Measurements from ENCODE around the gene CXorf58. TPM values are rescaled to one million over a fixed set of nuclear protein-coding genes. Genes with fewer than 3 reads are reported as not detected.
"Not testable (repeated sequence)": the region's sequence is repeated elsewhere in the genome, so short reads cannot be mapped to it uniquely, and the experiment has no call there.

The CXorf58 gene
- total and polyA plus RNA-seq, 8 donors = 0.07 to 0.40 (median 0.16) TPM; not detected in 1

GRCh38 chrX:23890933-23891332 lies 16.9 kb upstream of the CXorf58 start:
- DNase-seq = no peak
- intact Hi-C loops (cut with DNase I) = no loop called here
- Histone ChIP-seq H3K27me3 (no peaks in the 10 kb centered on the region), H3K27ac (no peak overlapping the region), H3K4me3 (no peak overlapping the region), H3K4me1 (peaks cover 0 to 4% (median 0%) of the 10 kb centered on the region in 3 donors), H3K9me3 (no peaks in the 10 kb centered on the region), H3K36me3 (no peaks in the 10 kb centered on the region)
- no peak for FAIRE-seq
- no peak for TF ChIP-seq CTCF (IDR thresholded peaks at IDR 0.05)
- ATAC-seq = no peak
- 93 to 99% methylated on average over 4 of the region's 4 CpGs for WGBS, 2 donors

- H3K27me3 ChIP-seq; H3K36me3 ChIP-seq; H3K27ac ChIP-seq; H3K4me3 ChIP-seq; DNase-seq; ATAC-seq; H3K4me1 ChIP-seq; intact Hi-C loops (cut with DNase I); H3K9me3 ChIP-seq; FAIRE-seq: not testable (repeated sequence)
- WGBS, 2 donors = 72 to 77% methylated on average over 6 of the region's 6 CpGs
Observed at GRCh38 chrX:23894993-23895392, 12.8 kb upstream of the CXorf58 start.

- H3K36me3 ChIP-seq; H3K9me3 ChIP-seq; H3K4me1 ChIP-seq; FAIRE-seq; H3K4me3 ChIP-seq; ATAC-seq; intact Hi-C loops (cut with DNase I); DNase-seq; H3K27me3 ChIP-seq: not testable (repeated sequence)
- H3K27ac ChIP-seq = peak overlapping the region in 1 of 4 donors; percentile 22
- 59 to 65% methylated on average over 4 of the region's 4 CpGs for WGBS, 2 donors
Observed at GRCh38 chrX:23896539-23896938, 11.3 kb upstream of the CXorf58 start.

GRCh38 chrX:23896981-23897380 lies 10.8 kb upstream of the CXorf58 start:
- H3K27me3 ChIP-seq = no peaks in the 10 kb centered on the region
- H3K36me3 ChIP-seq = no peaks in the 10 kb centered on the region
- no peak for TF ChIP-seq CTCF (IDR thresholded peaks at IDR 0.05)
- ATAC-seq = no peak
- FAIRE-seq = no peak
- no peak overlapping the region for H3K4me3 ChIP-seq
- intact Hi-C loops (cut with DNase I) = no loop called here
- WGBS, 2 donors = 67 to 75% methylated on average over 2 of the region's 2 CpGs
- peak overlapping the region in 2 of 4 donors; percentile 22 to 32 for H3K27ac ChIP-seq
- peaks cover 0 to 4% (median 0%) of the 10 kb centered on the region in 3 donors for H3K4me1 ChIP-seq
- H3K9me3 ChIP-seq = no peaks in the 10 kb centered on the region
- DNase-seq = no peak

- Histone ChIP-seq H3K4me3 (no peak overlapping the region), H3K36me3 (no peaks in the 10 kb centered on the region), H3K27me3 (no peaks in the 10 kb centered on the region), H3K4me1 (peaks cover 0 to 4% (median 0%) of the 10 kb centered on the region in 3 donors), H3K9me3 (no peaks in the 10 kb centered on the region), H3K27ac (no peak overlapping the region)
- FAIRE-seq = no peak
- intact Hi-C loops (cut with DNase I) = no loop called here
- no peak for ATAC-seq
- TF ChIP-seq CTCF (IDR thresholded peaks at IDR 0.05) = no peak
- 52 to 64% methylated on average over 3 of the region's 3 CpGs for WGBS, 2 donors
- DNase-seq = no peak
Observed at GRCh38 chrX:23898412-23898959, 9.3 kb upstream of the CXorf58 start.

GRCh38 chrX:23900220-23900797 lies 7.5 kb upstream of the CXorf58 start:
- Histone ChIP-seq H3K4me1 (peaks cover 0 to 4% (median 0%) of the 10 kb centered on the region in 3 donors), H3K4me3 (no peak overlapping the region), H3K27ac (no peak overlapping the region), H3K27me3 (no peaks in the 10 kb centered on the region), H3K9me3 (no peaks in the 10 kb centered on the region), H3K36me3 (no peaks in the 10 kb centered on the region)
- 70 to 74% methylated on average over 12 of the region's 12 CpGs for WGBS, 2 donors
- FAIRE-seq (no peak), DNase-seq (no peak), ATAC-seq (no peak)
- no peak for TF ChIP-seq CTCF (IDR thresholded peaks at IDR 0.05)
- intact Hi-C loops (cut with DNase I) = loop anchor here in 2 of 3 donors (5.0 to 10.0 kb wide), 2 partner anchors 118 to 126 kb away; partner anchors contain the start of gene SAT1 (in 1 of the 2)

Measured in pancreas (tissue), 10 donors.